GM12891 (cell line): ENCODE data around the gene MAP3K21.

Experiments used
- PAX5 ChIP-seq: IDR thresholded peaks from 2 replicates; pipeline ENCODE4 v1.6.1; 2011; ENCODE audit warnings: low read length, moderate library complexity, mild to moderate bottlenecking; ENCODE audit not compliant: insufficient read depth, severe bottlenecking
- POLR2A ChIP-seq: IDR thresholded peaks from 2 replicates; pipeline ENCODE4 v1.6.1; 2011; ENCODE audit warnings: low read depth, low read length, control low read depth
- POLR2AphosphoS5 ChIP-seq: IDR thresholded peaks from 2 replicates; pipeline ENCODE4 v1.6.1; 2011; ENCODE audit warnings: low read depth, low read length, control low read depth
- SPI1 ChIP-seq: IDR thresholded peaks from 2 replicates; pipeline ENCODE4 v1.6.1; 2011; ENCODE audit warnings: low read depth, low read length, control low read depth
- TAF1 ChIP-seq: IDR thresholded peaks from 2 replicates; pipeline ENCODE4 v1.6.1; 2011; ENCODE audit warnings: low read depth, low read length, control low read depth

DNA sequence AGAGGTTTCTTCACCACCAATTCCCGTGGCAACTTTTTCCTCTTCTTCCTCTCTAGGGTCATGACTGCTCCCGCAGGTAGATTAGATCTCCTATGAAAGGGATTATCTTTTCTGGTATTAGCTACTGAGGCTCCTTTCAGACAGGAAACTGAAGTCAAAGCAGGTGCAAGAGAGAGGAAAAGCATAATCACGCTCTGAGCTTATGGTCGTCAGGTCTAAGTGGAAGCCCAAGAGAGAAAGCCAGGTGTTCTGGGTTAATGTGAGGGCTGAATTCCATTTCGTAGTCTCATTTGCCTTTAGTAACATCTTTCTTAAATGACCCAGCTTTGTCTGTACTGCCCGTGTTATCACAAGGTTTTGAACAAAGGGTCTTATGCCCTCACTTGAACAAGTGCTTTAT is 8.3 kb upstream of the MAP3K21 start:
- TF ChIP-seq POLR2A (no peak), SPI1 (no peak), POLR2AphosphoS5 (no peak), TAF1 (no peak), PAX5 (no peak)
